B cell (primary cell): ENCODE measurements around the gene TNIK. TPM values are rescaled to one million over a fixed set of nuclear protein-coding genes. Genes with fewer than 3 reads are reported as not detected.

Experiments
- ATAC-seq: fragments of 200-7000 bp; cut with Tn5 transposase; one replicate; pipeline ENCODE4 v1.10.0; 2021; ENCODE audit warnings: low read depth, mild to moderate bottlenecking, moderate number of reproducible peaks, moderate library complexity
- CTCF ChIA-PET: fragments of 350-600 bp; sonication (Branson Sonifier 250); formaldehyde crosslinking; loops from one replicate; lab custom pipeline; 2021; ENCODE audit warnings: antibody characterized with exemption, inconsistent platforms; lab: Charles Lee
- POLR2A ChIA-PET: fragments of 350-600 bp; sonication (Branson Sonifier 250); formaldehyde crosslinking; loops from one replicate; lab custom pipeline; 2021; ENCODE audit warnings: antibody characterized with exemption; lab: Charles Lee
- DNase-seq: peaks from one replicate; pipeline ENCODE4 v3.0.0; 2013
- H2AFZ ChIP-seq: 2 replicates; pipeline ENCODE4 v1.6.1; 2012; ENCODE audit warnings: mild to moderate bottlenecking, low read depth, low read length; ENCODE audit not compliant: insufficient read depth, poor library complexity, severe bottlenecking
- H3K27ac ChIP-seq, 2 donors: 1 replicate in 1 of 2; 2 replicates in 1 of 2; pipeline ENCODE4 v1.5.1; 2012 to 2013; ENCODE audit warnings: low read length in 2 of 2, mild to moderate bottlenecking in 2 of 2, moderate library complexity in 1 of 2
- H3K27me3 ChIP-seq, 4 experiments: fragments of 200-600 bp in 1 of 4; sonication (generic) in 1 of 4; replicated peaks in 1 of 4; 1 replicate in 2 of 4; 2 replicates in 2 of 4; pipeline versions ENCODE4 v1.6.1 to v1.7.0; 2013 to 2016; ENCODE audit warnings: low read length in 3 of 4, mild to moderate bottlenecking in 2 of 4, mixed read lengths in 1 of 4, moderate library complexity in 1 of 4; ENCODE audit not compliant: insufficient read depth in 4 of 4, control insufficient read depth in 3 of 4; ENCODE audit errors: control extremely low read depth in 1 of 4
- H3K36me3 ChIP-seq, 2 experiments: replicated peaks in 1 of 2; 1 replicate in 1 of 2; 2 replicates in 1 of 2; pipeline versions ENCODE4 v1.6.1 to v1.7.1; 2013; ENCODE audit warnings: low read length in 1 of 2; ENCODE audit not compliant: insufficient read depth in 2 of 2, control insufficient read depth in 1 of 2; ENCODE audit errors: control extremely low read depth in 1 of 2, extremely low read depth in 1 of 2
- H3K4me1 ChIP-seq, 2 donors: fragments of 200-600 bp in 1 of 2; sonication (generic) in 1 of 2; 1 replicate in 1 of 2; 2 replicates in 1 of 2; pipeline versions ENCODE4 v1.5.1 to v1.6.1; 2013 to 2017; ENCODE audit warnings: low read length in 2 of 2; ENCODE audit not compliant: control insufficient read depth in 2 of 2, insufficient read depth in 2 of 2
- H3K4me2 ChIP-seq: replicated peaks from 2 replicates; pipeline ENCODE3; 2012; ENCODE audit warnings: mild to moderate bottlenecking, low read depth, low read length; ENCODE audit not compliant: poor library complexity, severe bottlenecking
- H3K4me3 ChIP-seq, 5 experiments: fragments of 200-600 bp in 1 of 5; sonication (generic) in 1 of 5; 1 replicate in 3 of 5; 2 replicates in 2 of 5; pipeline versions ENCODE4 v1.5.1 to v1.7.0; 2011 to 2016; ENCODE audit warnings: low read length in 4 of 5, mild to moderate bottlenecking in 4 of 5, low read depth in 2 of 5, control low read depth in 1 of 5, moderate library complexity in 1 of 5; ENCODE audit not compliant: insufficient read depth in 1 of 5; ENCODE audit errors: control extremely low read depth in 1 of 5, extremely low read depth in 1 of 5
- H3K79me2 ChIP-seq: fragments of 200-600 bp; sonication (generic); one replicate; pipeline ENCODE4 v1.6.0; 2016; ENCODE audit warnings: low read length; ENCODE audit not compliant: control insufficient read depth, insufficient read depth
- H3K9ac ChIP-seq: fragments of 200-600 bp; sonication (generic); 2 replicates; pipeline ENCODE4 v1.6.1; 2017; ENCODE audit warnings: mild to moderate bottlenecking, low read length, moderate library complexity
- H3K9me3 ChIP-seq, 3 donors: one replicate each; pipeline versions ENCODE4 v1.6.1 to v1.7.1; 2013; ENCODE audit warnings: low read length in 2 of 3; ENCODE audit not compliant: control insufficient read depth in 2 of 3, insufficient read depth in 1 of 3; ENCODE audit errors: control extremely low read depth in 1 of 3
- H4K20me1 ChIP-seq: 2 replicates; pipeline ENCODE4 v1.6.0; 2012; ENCODE audit warnings: mild to moderate bottlenecking, low read length; ENCODE audit not compliant: insufficient read depth, control insufficient read depth, poor library complexity, severe bottlenecking
- H3K27ac Mint-ChIP-seq: one replicate; pipeline ENCODE4 v1.8.0; 2021; ENCODE audit warnings: mixed read lengths
- H3K27me3 Mint-ChIP-seq: one replicate; pipeline ENCODE4 v1.8.0; 2021; ENCODE audit warnings: mixed read lengths
- H3K4me1 Mint-ChIP-seq: one replicate; pipeline ENCODE4 v1.8.0; 2021; ENCODE audit warnings: mixed read lengths
- H3K4me3 Mint-ChIP-seq: one replicate; pipeline ENCODE4 v1.8.0; 2021; ENCODE audit warnings: mixed read lengths
- H3K9me3 Mint-ChIP-seq: one replicate; pipeline ENCODE4 v1.8.0; 2022; ENCODE audit warnings: mixed read lengths; ENCODE audit not compliant: insufficient read depth
- CTCF ChIP-seq: fragments of 200-600 bp; IDR thresholded peaks from one replicate; pipeline ENCODE4 v1.8.0; 2022; ENCODE audit warnings: antibody characterized with exemption, mild to moderate bottlenecking
- EZH2 ChIP-seq: IDR thresholded peaks from 2 replicates; pipeline ENCODE4 v1.6.1; 2012; ENCODE audit warnings: borderline replicate concordance, low read depth, mild to moderate bottlenecking, moderate library complexity, low read length; ENCODE audit not compliant: insufficient read depth, poor library complexity, severe bottlenecking
- WGBS: methylation state at CpG from one replicate; pipeline ENCODE4 v1.1.5; 2013; ENCODE audit warnings: missing lambda C conversion rate; ENCODE audit not compliant: insufficient coverage; 5-methylcytosine and 5-hydroxymethylcytosine counted together
- intact Hi-C: fragments of 100-400 bp; cut with micrococcal nuclease; formaldehyde crosslinking; loops from one replicate; pipeline ENCODE4 v1.10.0; 2022
- polyA plus RNA-seq: library from polyadenylated mRNA; depleted of rRNA; stranded (reverse); fragments of >200 nt; gene quantifications from 2 replicates; pipeline ENCODE4 v1.2.3, GENCODE V29; 2012
- total RNA-seq, 2 donors: library from RNA; stranded (reverse); fragments of 120-200 nt in 1 of 2; gene quantifications; 1 replicate in 1 of 2; 2 replicates in 1 of 2; pipeline versions ENCODE4 v1.2.3 to v1.2.4, GENCODE V29; 2013 to 2022

The TNIK gene
- total and polyA plus RNA-seq, 2 donors (not counting 1 experiment from before 2014, with no cell fraction given) = 0.66 to 7.7 TPM

GRCh38 chr3:171068658-171069057, 391.5 kb downstream of the TNIK start:
- CTCF ChIA-PET = no interaction called here
- H3K79me2 ChIP-seq = no peaks in the 10 kb centered on the region
- H3K9ac ChIP-seq = no peak overlapping the region
- H3K27ac Mint-ChIP-seq = no peak overlapping the region
- H3K27ac ChIP-seq = no peak overlapping the region
- H3K4me1 ChIP-seq = no peaks in the 10 kb centered on the region
- DNase-seq (no peak), ATAC-seq (no peak)
- intact Hi-C loops = no loop called here
- H3K27me3 ChIP-seq = no peaks in the 10 kb centered on the region
- no peaks in the 10 kb centered on the region for H4K20me1 ChIP-seq
- no peaks in the 10 kb centered on the region for H3K36me3 ChIP-seq
- H3K4me2 ChIP-seq = no peak overlapping the region
- no peaks in the 10 kb centered on the region for H3K27me3 Mint-ChIP-seq
- no peaks in the 10 kb centered on the region for H3K9me3 Mint-ChIP-seq
- H3K4me3 ChIP-seq = no peak overlapping the region
- WGBS = no CpG with 5 or more reads among the region's 3 CpGs
- H3K4me1 Mint-ChIP-seq = no peaks in the 10 kb centered on the region
- POLR2A ChIA-PET = no interaction called here
- TF ChIP-seq CTCF = no peak
- no peak for TF ChIP-seq EZH2
- no peak overlapping the region for H2AFZ ChIP-seq
- no peak overlapping the region for H3K4me3 Mint-ChIP-seq
- no peaks in the 10 kb centered on the region for H3K9me3 ChIP-seq

- Histone ChIP-seq H3K79me2 (no peaks in the 10 kb centered on the region), H3K9ac (no peak overlapping the region), H3K9me3 (no peaks in the 10 kb centered on the region), H3K27ac (no peak overlapping the region), H3K4me3 (no peak overlapping the region), H3K36me3 (no peaks in the 10 kb centered on the region), H4K20me1 (no peaks in the 10 kb centered on the region), H3K4me1 (no peaks in the 10 kb centered on the region), H3K27me3 (no peaks in the 10 kb centered on the region), H3K4me2 (no peak overlapping the region), H2AFZ (no peak overlapping the region)
- no peak overlapping the region for H3K4me3 Mint-ChIP-seq
- no peaks in the 10 kb centered on the region for H3K27me3 Mint-ChIP-seq
- intact Hi-C loops = no loop called here
- ChIA-PET POLR2A (no interaction called here), CTCF (interaction anchor here (1.0 kb wide), 1 partner anchor 16 kb away, joined by 4 read pairs; no protein-coding TSS in a partner anchor)
- WGBS = no CpG with 5 or more reads among the region's 6 CpGs
- H3K9me3 Mint-ChIP-seq = no peaks in the 10 kb centered on the region
- no peak for TF ChIP-seq CTCF
- TF ChIP-seq EZH2 = no peak
- ATAC-seq (no peak), DNase-seq (no peak)
- H3K27ac Mint-ChIP-seq = no peak overlapping the region
- no peaks in the 10 kb centered on the region for H3K4me1 Mint-ChIP-seq
Measured at GRCh38 chr3:171066206-171066605, 394.0 kb downstream of the TNIK start.
